Fibroblast of lung (primary cell): ENCODE measurements around the gene NRP1. TPM values are rescaled to one million over a fixed set of nuclear protein-coding genes. Genes with fewer than 3 reads are reported as not detected.
A peak's percentile ranks its signal among the peaks of the same experiment; 100 is the strongest.

Source experiments
- DNase-seq, 2 donors: peaks; one replicate each; pipeline versions ENCODE4 v3.0.0 to v3.0.0-alpha.2; 2010; ENCODE audit warnings: low read depth in 2 of 2
- H2AFZ ChIP-seq: 2 replicates; pipeline ENCODE4 v1.5.1; 2012; ENCODE audit warnings: low read length, control low read depth, inconsistent platforms
- H3K27ac ChIP-seq: 2 replicates; pipeline ENCODE4 v1.5.1; 2011; ENCODE audit warnings: low read length, control low read depth; ENCODE audit not compliant: insufficient read depth
- H3K27me3 ChIP-seq: 2 replicates; pipeline ENCODE4 v1.5.1; 2011; ENCODE audit warnings: mild to moderate bottlenecking, low read length; ENCODE audit not compliant: control insufficient read depth, insufficient read depth
- H3K36me3 ChIP-seq: 2 replicates; pipeline ENCODE4 v1.5.1; 2011; ENCODE audit warnings: low read length; ENCODE audit not compliant: control insufficient read depth, insufficient read depth
- H3K4me1 ChIP-seq: 2 replicates; pipeline ENCODE4 v1.5.1; 2011; ENCODE audit warnings: low read length; ENCODE audit not compliant: control insufficient read depth, insufficient read depth; ENCODE audit errors: extremely low read depth
- H3K4me2 ChIP-seq: 2 replicates; pipeline ENCODE4 v1.5.1; 2011; ENCODE audit warnings: low read length, control low read depth; ENCODE audit not compliant: insufficient read depth; ENCODE audit errors: extremely low read depth
- H3K4me3 ChIP-seq, 4 experiments: fragments of 200-600 bp in 1 of 4; sonication (generic) in 1 of 4; replicated peaks in 1 of 4; 2 replicates each; pipeline ENCODE4 v1.5.1; 2011 to 2016; ENCODE audit warnings: low read length in 4 of 4, low read depth in 3 of 4, mild to moderate bottlenecking in 3 of 4, control low read depth in 2 of 4, inconsistent platforms in 1 of 4, mixed read lengths in 1 of 4; ENCODE audit not compliant: insufficient read depth in 1 of 4; ENCODE audit errors: control extremely low read depth in 1 of 4
- H3K79me2 ChIP-seq: 2 replicates; pipeline ENCODE4 v1.5.1; 2012; ENCODE audit warnings: mild to moderate bottlenecking, low read length, inconsistent platforms; ENCODE audit not compliant: control insufficient read depth, insufficient read depth
- H3K9ac ChIP-seq: 2 replicates; pipeline ENCODE4 v1.5.1; 2011; ENCODE audit warnings: mild to moderate bottlenecking, low read length, control low read depth; ENCODE audit not compliant: insufficient read depth
- H3K9me3 ChIP-seq: 2 replicates; pipeline ENCODE4 v1.5.1; 2012; ENCODE audit warnings: low read depth, low read length; ENCODE audit not compliant: control insufficient read depth, insufficient read depth
- H4K20me1 ChIP-seq: 2 replicates; pipeline ENCODE4 v1.5.1; 2011; ENCODE audit warnings: low read length; ENCODE audit not compliant: control insufficient read depth, insufficient read depth; ENCODE audit errors: extremely low read depth
- EZH2 ChIP-seq: IDR thresholded peaks from 2 replicates; pipeline ENCODE4 v1.5.1; 2012; ENCODE audit warnings: low read length, control low read depth, mild to moderate bottlenecking; ENCODE audit errors: missing control alignments
- polyA plus RNA-seq, 2 donors: library from polyadenylated mRNA; depleted of rRNA in 1 of 2; stranded (reverse) in 1 of 2; unstranded in 1 of 2; fragments of >200 nt; gene quantifications; 2 replicates each; pipeline ENCODE4 v1.2.1, GENCODE V29; 2011 to 2012; ENCODE audit warnings: missing spikeins in 1 of 2
- total RNA-seq: library from RNA; depleted of rRNA; stranded (reverse); fragments of >200 nt; gene quantifications from 2 replicates; pipeline ENCODE4 v1.2.1, GENCODE V29; 2014
- TF ChIP-seq, protein P1 (sequence below), 2 donors: IDR thresholded peaks in 1 of 2; conservative IDR thresholded peaks in 1 of 2; 1 replicate in 1 of 2; 2 replicates in 1 of 2; pipeline ENCODE4 v1.5.1; 2011 to 2012; ENCODE audit warnings: low read length in 2 of 2, control low read depth in 1 of 2, inconsistent platforms in 1 of 2, low read depth in 1 of 2, mild to moderate bottlenecking in 1 of 2

Gene NRP1
- total and polyA plus RNA-seq, 2 donors (not counting 1 experiment from before 2014, with no cell fraction given), result 187 to 373 TPM

DNA sequence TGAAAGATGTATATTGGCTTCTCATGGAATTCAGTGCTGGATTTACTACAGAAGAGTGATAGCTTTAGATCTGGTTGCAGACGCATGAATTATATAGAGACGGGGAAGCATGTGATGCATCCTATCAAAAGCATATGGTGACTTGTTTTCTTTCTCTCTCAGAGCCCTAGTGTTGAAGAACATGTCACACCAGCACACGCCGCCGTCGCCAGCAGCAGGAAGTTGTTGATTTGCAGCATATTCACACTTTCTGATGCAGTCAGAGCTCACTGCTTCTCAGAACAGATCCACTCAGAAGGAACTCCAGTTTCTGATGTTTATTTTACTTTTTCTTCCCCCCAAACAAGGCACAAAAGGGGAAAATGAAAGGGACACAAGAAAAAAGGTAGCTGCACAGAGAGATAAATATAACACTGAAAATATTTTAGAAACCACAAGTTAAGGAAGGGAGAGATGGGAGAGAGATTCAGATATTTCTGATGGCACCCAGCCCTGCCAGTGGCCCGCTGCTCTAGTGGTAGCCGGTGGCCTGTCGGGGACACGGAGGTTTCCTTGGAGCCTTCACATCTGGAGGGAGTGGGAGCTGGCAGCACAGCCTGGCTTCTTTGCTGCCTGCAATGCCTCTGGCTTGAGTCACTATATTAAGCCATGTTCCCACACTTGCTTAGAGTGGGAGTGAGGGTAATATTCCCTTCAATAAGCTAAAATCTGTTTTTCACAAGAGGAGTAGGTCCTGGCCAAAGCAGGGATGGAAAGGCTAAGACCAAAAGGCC, 123.2 kb downstream of the NRP1 start:
- Histone ChIP-seq H3K4me1 (peaks cover 15% of the 10 kb centered on the region), H2AFZ (no peak overlapping the region)

DNA sequence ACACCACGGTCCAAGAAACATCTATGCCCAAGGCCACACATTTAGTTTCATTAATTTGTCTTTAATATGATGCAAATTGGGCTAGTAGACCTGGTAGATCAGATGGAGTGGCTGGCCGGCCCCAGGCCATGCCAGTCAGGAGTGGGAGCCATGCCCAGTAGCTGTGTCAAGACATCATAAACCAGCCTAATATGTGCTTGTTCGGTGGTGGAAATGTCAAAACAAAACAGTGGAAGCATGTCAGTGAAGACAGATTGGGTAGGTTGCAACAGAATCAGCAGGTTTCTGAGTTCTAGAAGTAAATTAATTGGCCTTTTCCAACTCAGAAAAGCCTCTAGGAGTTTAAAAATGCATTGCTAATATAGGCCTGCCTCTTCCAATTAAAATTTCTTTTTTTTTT, 124.7 kb downstream of the NRP1 start:
- Histone ChIP-seq H3K4me1 (peaks cover 15% of the 10 kb centered on the region), H3K9ac (no peak overlapping the region), H3K4me2 (no peak overlapping the region), H3K27me3 (no peaks in the 10 kb centered on the region), H3K4me3 (no peak overlapping the region), H3K79me2 (peaks cover 5% of the 10 kb centered on the region), H3K36me3 (peaks cover 15% of the 10 kb centered on the region), H4K20me1 (no peaks in the 10 kb centered on the region), H3K9me3 (no peaks in the 10 kb centered on the region), H2AFZ (no peak overlapping the region), H3K27ac (no peak overlapping the region)
- DNase-seq, result no peak
- TF ChIP-seq, protein P1, sequence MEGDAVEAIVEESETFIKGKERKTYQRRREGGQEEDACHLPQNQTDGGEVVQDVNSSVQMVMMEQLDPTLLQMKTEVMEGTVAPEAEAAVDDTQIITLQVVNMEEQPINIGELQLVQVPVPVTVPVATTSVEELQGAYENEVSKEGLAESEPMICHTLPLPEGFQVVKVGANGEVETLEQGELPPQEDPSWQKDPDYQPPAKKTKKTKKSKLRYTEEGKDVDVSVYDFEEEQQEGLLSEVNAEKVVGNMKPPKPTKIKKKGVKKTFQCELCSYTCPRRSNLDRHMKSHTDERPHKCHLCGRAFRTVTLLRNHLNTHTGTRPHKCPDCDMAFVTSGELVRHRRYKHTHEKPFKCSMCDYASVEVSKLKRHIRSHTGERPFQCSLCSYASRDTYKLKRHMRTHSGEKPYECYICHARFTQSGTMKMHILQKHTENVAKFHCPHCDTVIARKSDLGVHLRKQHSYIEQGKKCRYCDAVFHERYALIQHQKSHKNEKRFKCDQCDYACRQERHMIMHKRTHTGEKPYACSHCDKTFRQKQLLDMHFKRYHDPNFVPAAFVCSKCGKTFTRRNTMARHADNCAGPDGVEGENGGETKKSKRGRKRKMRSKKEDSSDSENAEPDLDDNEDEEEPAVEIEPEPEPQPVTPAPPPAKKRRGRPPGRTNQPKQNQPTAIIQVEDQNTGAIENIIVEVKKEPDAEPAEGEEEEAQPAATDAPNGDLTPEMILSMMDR (conservative IDR thresholded peaks at IDR 0.05 in 1 of 2, IDR thresholded peaks at IDR 0.05 in 1 of 2; ENCODE audit: low read depth in 1 of 2, low read length in 2 of 2), result no peak
- TF ChIP-seq EZH2, result no peak

More for the DNA sequence above, 123.2 kb downstream of the NRP1 start:
- Histone ChIP-seq H3K36me3 (peaks cover 15% of the 10 kb centered on the region), H3K79me2 (peaks cover 5% of the 10 kb centered on the region), H3K27ac (peak overlapping the region; percentile 84), H3K4me3 (no peak overlapping the region), H3K9me3 (no peaks in the 10 kb centered on the region), H4K20me1 (no peaks in the 10 kb centered on the region), H3K4me2 (peak overlapping the region; percentile 70), H3K27me3 (no peaks in the 10 kb centered on the region), H3K9ac (peak overlapping the region; percentile 10)
- peak; percentile 91 to 94 for DNase-seq
- TF ChIP-seq, protein P1 (conservative IDR thresholded peaks at IDR 0.05 in 1 of 2, IDR thresholded peaks at IDR 0.05 in 1 of 2; ENCODE audit: low read depth in 1 of 2, low read length in 2 of 2), result no peak
- no peak for TF ChIP-seq EZH2

DNA sequence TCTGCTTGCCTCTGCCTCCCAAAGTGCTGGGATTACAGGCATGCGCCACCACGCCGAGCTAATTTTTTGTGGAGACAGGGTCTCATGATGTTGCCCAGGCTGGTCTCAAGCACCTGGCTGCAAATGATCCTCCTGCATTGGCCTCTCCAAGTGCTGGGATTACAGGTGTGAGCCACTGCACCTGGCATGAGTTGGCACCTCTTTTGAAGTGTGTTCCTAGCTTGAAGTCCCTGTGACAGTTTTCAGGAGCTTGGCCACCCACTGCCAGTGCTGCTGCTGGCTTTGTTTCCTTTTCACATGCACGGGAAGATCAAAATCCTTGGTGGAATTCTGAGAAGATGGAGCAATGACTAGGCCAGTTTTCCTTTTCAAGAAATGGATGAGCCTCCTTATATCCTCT, 126.3 kb downstream of the NRP1 start:
- H3K36me3 ChIP-seq, result peaks cover 10% of the 10 kb centered on the region
- DNase-seq, result no peak
- no peaks in the 10 kb centered on the region for H3K27me3 ChIP-seq
- H3K79me2 ChIP-seq, result peaks cover 4% of the 10 kb centered on the region
- no peak overlapping the region for H3K9ac ChIP-seq
- peaks cover 15% of the 10 kb centered on the region for H3K4me1 ChIP-seq
- H4K20me1 ChIP-seq, result no peaks in the 10 kb centered on the region
- H3K9me3 ChIP-seq, result no peaks in the 10 kb centered on the region
- no peak overlapping the region for H3K4me3 ChIP-seq
- no peak overlapping the region for H3K27ac ChIP-seq
- TF ChIP-seq, protein P1 (conservative IDR thresholded peaks at IDR 0.05 in 1 of 2, IDR thresholded peaks at IDR 0.05 in 1 of 2; ENCODE audit: low read depth in 1 of 2, low read length in 2 of 2), result no peak
- no peak for TF ChIP-seq EZH2
- no peak overlapping the region for H2AFZ ChIP-seq
- H3K4me2 ChIP-seq, result no peak overlapping the region
